Keratinocyte (primary cell): ENCODE results near the gene ARHGAP19. TPM values are rescaled to one million over a fixed set of nuclear protein-coding genes. Genes with fewer than 3 reads are reported as not detected.

Source experiments
- DNase-seq: peaks from one replicate; pipeline ENCODE4 v3.0.0-alpha.2; 2011; ENCODE audit warnings: low read depth, missing footprints, low spot score
- FAIRE-seq: peaks from 2 replicates; lab custom pipeline; 2011; peaks lifted over from hg19 to GRCh38; lab: Jason Lieb, UNC
- H2AFZ ChIP-seq: 2 replicates; pipeline ENCODE4 v1.6.0; 2012; ENCODE audit warnings: low read length, control low read depth, inconsistent platforms; ENCODE audit not compliant: control insufficient read depth
- H3K27ac ChIP-seq: 2 replicates; pipeline ENCODE4 v1.5.1; 2011; ENCODE audit warnings: low read length; ENCODE audit not compliant: control insufficient read depth, insufficient read depth
- H3K27me3 ChIP-seq: 3 replicates; pipeline ENCODE4 v1.6.0; 2011; ENCODE audit warnings: low read length; ENCODE audit not compliant: control insufficient read depth, insufficient read depth; ENCODE audit errors: extremely low read depth
- H3K36me3 ChIP-seq, 2 experiments: 2 replicates in 1 of 2; 3 replicates in 1 of 2; pipeline ENCODE4 v1.5.1; 2011; ENCODE audit warnings: low read length in 2 of 2, mild to moderate bottlenecking in 1 of 2; ENCODE audit not compliant: control insufficient read depth in 2 of 2, insufficient read depth in 2 of 2; ENCODE audit errors: extremely low read depth in 1 of 2
- H3K4me1 ChIP-seq: 3 replicates; pipeline ENCODE4 v1.5.1; 2011; ENCODE audit warnings: low read length; ENCODE audit not compliant: control insufficient read depth, insufficient read depth; ENCODE audit errors: extremely low read depth
- H3K4me2 ChIP-seq: 3 replicates; pipeline ENCODE4 v1.6.0; 2011; ENCODE audit warnings: low read depth, low read length; ENCODE audit not compliant: control insufficient read depth, insufficient read depth; ENCODE audit errors: extremely low read depth
- H3K4me3 ChIP-seq, 3 experiments: fragments of 200-600 bp in 1 of 3; sonication (generic) in 1 of 3; 2 replicates in 2 of 3; 3 replicates in 1 of 3; pipeline ENCODE4 v1.5.1; 2011 to 2016; ENCODE audit warnings: low read length in 3 of 3, mild to moderate bottlenecking in 3 of 3, control low read depth in 2 of 3, inconsistent platforms in 1 of 3, low read depth in 1 of 3, mixed read lengths in 1 of 3, mixed run types in 1 of 3, moderate library complexity in 1 of 3; ENCODE audit not compliant: control insufficient read depth in 2 of 3, insufficient read depth in 2 of 3; ENCODE audit errors: extremely low read depth in 1 of 3
- H3K79me2 ChIP-seq: 2 replicates; pipeline ENCODE4 v1.6.0; 2012; ENCODE audit warnings: low read length; ENCODE audit not compliant: control insufficient read depth, insufficient read depth
- H3K9ac ChIP-seq: 3 replicates; pipeline ENCODE4 v1.6.0; 2011; ENCODE audit warnings: low read length; ENCODE audit not compliant: control insufficient read depth, insufficient read depth; ENCODE audit errors: extremely low read depth
- H3K9me1 ChIP-seq: 3 replicates; pipeline ENCODE4 v1.6.0; 2011; ENCODE audit warnings: low read length; ENCODE audit not compliant: control insufficient read depth, insufficient read depth; ENCODE audit errors: extremely low read depth
- H3K9me3 ChIP-seq: 2 replicates; pipeline ENCODE4 v1.5.1; 2012; ENCODE audit warnings: low read depth, low read length; ENCODE audit not compliant: control insufficient read depth
- H4K20me1 ChIP-seq: 3 replicates; pipeline ENCODE4 v1.6.0; 2011; ENCODE audit warnings: low read length; ENCODE audit not compliant: control insufficient read depth, insufficient read depth; ENCODE audit errors: extremely low read depth
- EZH2 ChIP-seq: IDR thresholded peaks from one replicate; pipeline ENCODE4 v1.6.1; 2012; ENCODE audit warnings: inconsistent platforms, mild to moderate bottlenecking, low read length, moderate library complexity
- dilution Hi-C: fragments of 300-500 bp; cut with MboI; formaldehyde crosslinking; loops from one replicate; pipeline ENCODE4 v1.7.0; 2020; ENCODE audit warnings: low sequenced_read_pairs; ENCODE audit not compliant: extremely low pct_ligation_motif_present
- polyA plus RNA-seq, 5 experiments: library from polyadenylated mRNA; depleted of rRNA in 3 of 5; stranded (reverse) in 3 of 5; stranded (forward) in 1 of 5; unstranded in 1 of 5; fragments of >200 nt; gene quantifications; 1 replicate in 1 of 5; 2 replicates in 3 of 5; 3 replicates in 1 of 5; pipeline versions ENCODE4 v1.2.1 to v1.2.3, GENCODE V29; 2011 to 2012; ENCODE audit warnings: missing spikeins in 2 of 5, low read depth in 1 of 5, low replicate concordance in 1 of 5
- TF ChIP-seq, protein P1 (sequence below), 3 experiments: IDR thresholded peaks in 1 of 3; conservative IDR thresholded peaks in 1 of 3; optimal IDR thresholded peaks in 1 of 3; 2 replicates in 2 of 3; 3 replicates in 1 of 3; pipeline versions ENCODE3 to v1.5.1; 2011; ENCODE audit warnings: low read length in 3 of 3, mild to moderate bottlenecking in 3 of 3, moderate library complexity in 2 of 3, control low read depth in 1 of 3, inconsistent platforms in 1 of 3; ENCODE audit not compliant: insufficient read depth in 2 of 3; ENCODE audit errors: extremely low read depth in 1 of 3

The ARHGAP19 gene
- polyA plus RNA-seq, 1 donor (not counting 4 experiments of a cell fraction or from before 2014, with no cell fraction given) = 7.5 TPM

DNA sequence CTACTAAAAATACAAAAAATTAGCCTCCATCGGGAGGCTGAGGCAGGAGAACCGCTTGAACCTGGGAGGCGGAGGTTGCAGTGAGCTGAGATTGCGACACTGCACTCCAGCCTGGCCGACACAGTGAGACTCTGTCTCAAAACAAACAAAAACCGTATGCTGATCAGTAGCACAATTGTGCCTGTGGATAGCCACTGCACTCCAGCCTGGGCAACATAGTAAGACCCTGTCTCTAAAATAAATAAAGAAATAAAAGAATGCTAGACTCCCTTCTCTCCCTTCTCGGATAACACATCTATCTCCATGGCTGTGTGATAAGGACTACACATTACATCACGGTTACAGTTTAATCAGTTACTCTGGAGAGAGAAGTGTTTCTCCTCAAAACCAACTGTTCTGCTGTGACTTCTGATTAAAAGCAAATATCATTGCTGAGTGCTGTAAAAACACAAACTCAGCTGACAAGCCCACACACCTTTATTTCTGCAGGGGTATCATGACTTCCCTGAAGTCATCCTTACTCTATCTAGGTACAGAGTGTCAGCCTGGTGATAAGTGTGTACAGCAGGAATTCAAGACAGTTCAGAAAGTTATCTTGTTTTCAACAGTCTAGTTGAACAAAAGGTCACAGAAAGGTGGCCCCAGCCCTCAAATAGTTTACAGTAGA lies 5.3 kb upstream of the ARHGAP19 start:
- H3K4me1 ChIP-seq = no peaks in the 10 kb centered on the region
- dilution Hi-C loops = no loop called here
- TF ChIP-seq, protein P1, sequence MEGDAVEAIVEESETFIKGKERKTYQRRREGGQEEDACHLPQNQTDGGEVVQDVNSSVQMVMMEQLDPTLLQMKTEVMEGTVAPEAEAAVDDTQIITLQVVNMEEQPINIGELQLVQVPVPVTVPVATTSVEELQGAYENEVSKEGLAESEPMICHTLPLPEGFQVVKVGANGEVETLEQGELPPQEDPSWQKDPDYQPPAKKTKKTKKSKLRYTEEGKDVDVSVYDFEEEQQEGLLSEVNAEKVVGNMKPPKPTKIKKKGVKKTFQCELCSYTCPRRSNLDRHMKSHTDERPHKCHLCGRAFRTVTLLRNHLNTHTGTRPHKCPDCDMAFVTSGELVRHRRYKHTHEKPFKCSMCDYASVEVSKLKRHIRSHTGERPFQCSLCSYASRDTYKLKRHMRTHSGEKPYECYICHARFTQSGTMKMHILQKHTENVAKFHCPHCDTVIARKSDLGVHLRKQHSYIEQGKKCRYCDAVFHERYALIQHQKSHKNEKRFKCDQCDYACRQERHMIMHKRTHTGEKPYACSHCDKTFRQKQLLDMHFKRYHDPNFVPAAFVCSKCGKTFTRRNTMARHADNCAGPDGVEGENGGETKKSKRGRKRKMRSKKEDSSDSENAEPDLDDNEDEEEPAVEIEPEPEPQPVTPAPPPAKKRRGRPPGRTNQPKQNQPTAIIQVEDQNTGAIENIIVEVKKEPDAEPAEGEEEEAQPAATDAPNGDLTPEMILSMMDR (optimal IDR thresholded peaks at IDR 0.05 in 1 of 3, IDR thresholded peaks at IDR 0.05 in 1 of 3, conservative IDR thresholded peaks at IDR 0.05 in 1 of 3; ENCODE audit: extremely low read depth in 1 of 3, insufficient read depth in 2 of 3, low read length in 3 of 3) = no peak
- TF ChIP-seq EZH2 = no peak
- H3K27ac ChIP-seq = no peak overlapping the region
- H3K4me2 ChIP-seq = no peak overlapping the region
- H3K27me3 ChIP-seq = peaks cover 3% of the 10 kb centered on the region
- H3K9me3 ChIP-seq = no peaks in the 10 kb centered on the region
- H4K20me1 ChIP-seq = no peaks in the 10 kb centered on the region
- no peak overlapping the region for H3K9ac ChIP-seq
- no peaks in the 10 kb centered on the region for H3K79me2 ChIP-seq
- no peak overlapping the region for H2AFZ ChIP-seq
- no peaks in the 10 kb centered on the region for H3K36me3 ChIP-seq
- no peak for DNase-seq
- FAIRE-seq = no peak
- no peak overlapping the region for H3K4me3 ChIP-seq
- no peaks in the 10 kb centered on the region for H3K9me1 ChIP-seq

DNA sequence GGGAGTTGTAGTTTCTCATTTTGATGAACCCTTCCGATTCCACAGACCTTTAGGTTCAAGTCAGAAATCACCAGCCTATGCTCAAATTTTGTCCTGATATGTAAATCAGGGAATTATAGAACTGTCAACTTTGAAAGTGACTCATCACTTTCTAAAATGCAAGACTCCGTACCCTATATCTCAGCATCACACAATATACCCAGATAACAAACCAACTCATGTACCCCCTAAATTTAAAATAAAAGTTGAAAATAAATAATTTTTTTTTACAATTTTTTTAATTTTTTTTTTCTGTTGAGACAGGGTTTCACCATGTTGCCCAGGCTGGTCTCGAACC lies 393 bp upstream of the ARHGAP19 start:
- Histone ChIP-seq H3K4me2 (peak overlapping the region; percentile 74), H3K4me3 (no peak overlapping the region), H3K36me3 (no peaks in the 10 kb centered on the region), H3K4me1 (peaks cover 3% of the 10 kb centered on the region), H3K27me3 (no peaks in the 10 kb centered on the region), H3K9ac (no peak overlapping the region), H3K9me1 (no peaks in the 10 kb centered on the region), H2AFZ (no peak overlapping the region), H3K79me2 (peaks cover 12% of the 10 kb centered on the region), H3K27ac (no peak overlapping the region), H4K20me1 (no peaks in the 10 kb centered on the region), H3K9me3 (no peaks in the 10 kb centered on the region)
- dilution Hi-C loops = no loop called here
- TF ChIP-seq, protein P1 (optimal IDR thresholded peaks at IDR 0.05 in 1 of 3, IDR thresholded peaks at IDR 0.05 in 1 of 3, conservative IDR thresholded peaks at IDR 0.05 in 1 of 3; ENCODE audit: extremely low read depth in 1 of 3, insufficient read depth in 2 of 3, low read length in 3 of 3) = no peak
- TF ChIP-seq EZH2 = no peak
- FAIRE-seq (no peak), DNase-seq (no peak)
